Measurements from ENCODE around the gene CEP89.
"Not testable (repeated sequence)": the region's sequence is repeated elsewhere in the genome, so short reads cannot be mapped to it uniquely, and the experiment has no call there.

Gene CEP89

DNA sequence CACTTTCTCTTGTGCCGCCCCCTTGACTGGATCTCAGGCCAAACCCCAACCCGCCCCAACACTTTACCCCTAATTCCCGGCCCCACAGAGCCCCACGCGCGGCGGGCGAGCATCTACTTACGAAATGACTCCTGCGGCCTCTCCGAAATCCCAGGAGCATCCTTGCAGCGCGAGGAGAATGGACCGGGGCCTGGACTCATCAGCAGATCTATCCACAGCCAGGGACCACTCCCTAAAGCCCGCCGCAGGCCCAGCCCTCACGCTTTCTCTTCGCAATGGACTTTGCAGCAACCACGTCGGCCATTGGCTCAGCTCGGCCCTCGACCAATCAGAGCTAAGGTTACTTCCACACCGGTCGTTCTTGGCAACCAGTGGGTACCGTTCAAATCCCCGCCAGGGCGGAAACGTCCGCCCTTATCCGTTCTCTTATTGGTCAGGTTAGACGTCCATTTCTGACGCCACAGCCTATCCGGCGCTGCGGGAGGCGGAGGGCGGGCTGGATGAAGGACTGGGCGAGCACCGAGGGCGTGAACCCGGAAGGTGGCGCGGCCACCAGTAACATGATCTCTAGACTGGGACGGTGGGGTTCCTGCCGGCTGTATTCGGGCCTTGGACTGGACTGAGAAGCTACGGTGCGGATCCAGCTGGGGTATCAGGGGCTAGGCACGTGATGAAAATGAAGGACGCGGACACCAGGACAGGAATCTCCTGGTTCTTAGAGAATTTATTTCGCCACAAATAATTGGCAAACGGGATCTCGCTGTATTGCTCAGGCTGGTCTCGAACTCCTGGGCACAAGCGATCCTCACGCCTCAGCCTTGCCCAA, at the start of gene CEP89, which contains the start of gene FAAP24:
Gene CEP89, minus strand, starts transcription at position 244 of the 826 bp plus-strand sequence. Its CDS starts 84 bp downstream, at position 160.
Gene FAAP24, plus strand, starts transcription at position 528 of the 826 bp plus-strand sequence. CDS start 955 bp downstream, outside the sequence.
- peak; percentile 99 for DNase-seq

DNA sequence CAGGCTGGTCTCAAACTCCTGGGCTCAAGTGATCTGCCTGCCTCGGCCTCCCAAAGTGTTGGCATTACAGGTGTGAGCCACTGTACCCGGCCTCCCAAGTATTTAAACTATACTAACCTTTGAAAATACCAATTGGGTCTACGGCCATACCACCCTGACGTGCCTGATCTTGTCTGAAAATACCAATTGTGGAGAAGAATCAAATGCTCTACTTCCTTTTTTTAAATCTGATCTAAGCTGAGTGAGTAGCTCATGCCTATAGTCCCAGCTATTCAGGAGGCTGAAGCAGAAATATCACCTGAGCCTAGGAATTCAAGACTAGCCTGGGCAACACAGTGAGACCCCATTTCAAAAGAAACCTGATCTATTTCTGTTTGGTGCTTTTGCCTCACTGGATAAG, 39.1 kb upstream of the CEP89 start:
- not testable (repeated sequence) for DNase-seq

DNA sequence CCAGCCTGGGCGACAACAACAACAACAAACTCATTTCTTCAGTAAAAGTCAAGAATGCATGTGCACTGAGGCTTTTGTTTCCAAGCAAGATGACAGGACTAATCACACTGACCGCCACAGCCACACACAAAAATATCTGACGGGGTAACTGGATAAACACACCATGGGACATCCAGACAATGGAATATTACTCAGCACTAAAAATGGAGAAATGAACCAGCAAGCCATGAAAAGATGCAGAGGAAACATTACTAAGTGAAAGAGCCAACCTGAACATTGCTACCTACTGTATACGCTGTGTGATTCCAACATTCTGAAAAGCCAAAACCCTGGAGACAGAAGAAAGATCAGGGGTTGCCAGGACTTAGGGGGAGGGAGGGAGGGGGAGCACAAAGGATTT, 37.0 kb upstream of the CEP89 start:
- DNase-seq, result no peak

DNA sequence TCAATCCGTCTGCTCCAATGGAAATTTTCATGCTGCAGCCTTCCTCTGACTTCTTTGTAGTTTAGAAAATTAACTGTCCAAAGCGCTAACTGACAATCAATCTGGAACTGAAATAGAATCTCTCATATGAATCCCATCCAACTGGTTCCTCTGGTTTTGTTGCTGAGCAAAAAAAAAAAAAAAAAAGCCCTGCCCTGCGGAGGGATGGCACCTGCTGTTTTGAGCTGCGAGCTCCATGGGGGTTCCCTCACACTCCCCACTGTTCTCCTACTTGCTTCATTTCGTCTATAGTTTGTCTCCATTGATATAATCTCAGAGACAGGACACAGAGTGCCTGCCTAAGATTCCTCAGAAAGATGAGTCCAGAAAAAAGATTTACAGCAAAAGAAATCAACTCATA, 33.7 kb upstream of the CEP89 start:
- DNase-seq, result peak; percentile 50

DNA sequence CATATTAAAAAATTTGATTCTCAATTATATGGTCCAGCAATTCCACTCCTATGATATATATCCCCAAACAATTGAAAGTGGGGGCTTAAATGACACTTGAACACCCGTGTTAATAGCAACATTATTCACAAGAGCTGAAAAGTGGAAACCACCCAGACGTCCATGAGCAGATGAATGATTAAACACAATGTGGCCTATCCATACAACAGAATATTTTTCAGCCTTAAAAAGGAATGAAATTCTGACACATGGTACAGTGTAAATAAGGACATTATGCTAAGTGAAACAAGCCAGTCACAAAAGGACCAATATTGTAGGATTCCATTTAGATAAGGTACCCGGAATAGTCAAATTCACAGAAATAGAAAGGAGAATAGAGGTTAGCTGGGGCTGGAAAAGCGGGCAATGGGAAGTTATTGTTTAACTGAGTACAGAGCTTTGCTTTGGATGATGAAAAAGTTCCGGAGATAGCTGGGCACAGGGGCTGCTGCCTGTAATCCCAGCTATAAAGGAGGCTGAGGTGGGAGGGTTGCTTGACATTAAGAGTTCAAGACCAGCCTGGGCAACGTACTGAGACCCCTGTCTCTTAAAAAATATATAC, 31.8 kb upstream of the CEP89 start:
- not testable (repeated sequence) for DNase-seq

DNA sequence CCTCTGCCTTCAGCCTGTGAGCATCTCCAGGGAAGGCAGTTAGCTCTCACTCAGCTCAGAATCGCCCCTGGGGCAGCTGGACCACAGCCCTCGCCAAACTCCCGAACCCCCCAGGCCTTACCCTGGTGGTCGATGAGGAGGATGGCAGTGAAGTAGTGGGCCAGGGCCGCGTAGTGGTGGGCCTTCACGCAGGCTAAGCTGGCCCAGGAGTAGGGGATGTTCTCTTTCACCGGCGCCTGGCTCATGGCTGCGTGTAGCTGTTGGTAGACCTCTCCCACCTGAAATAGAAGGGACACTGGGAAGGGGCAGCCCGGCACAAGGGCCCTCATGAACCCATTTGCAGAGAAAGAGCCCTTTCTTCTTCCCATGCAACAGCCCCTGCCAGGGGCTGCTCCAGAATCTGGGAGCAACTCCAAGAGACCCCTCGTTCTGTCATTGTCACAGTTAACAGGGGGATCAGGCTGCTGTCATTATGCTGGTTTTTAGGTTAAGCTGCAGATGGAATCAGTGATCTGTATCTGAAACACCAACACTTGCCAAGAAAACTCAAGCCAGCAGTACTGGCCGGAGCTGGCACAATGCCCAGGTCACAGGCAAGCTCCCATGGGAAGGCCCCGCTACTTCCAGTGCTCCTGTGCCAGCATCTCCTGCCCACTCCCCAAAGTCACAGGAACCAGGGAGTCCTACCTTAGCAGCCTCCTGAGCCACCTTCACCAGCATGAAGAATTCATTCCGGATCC, 30.5 kb upstream of the CEP89 start:
- not testable (repeated sequence) for DNase-seq

DNA sequence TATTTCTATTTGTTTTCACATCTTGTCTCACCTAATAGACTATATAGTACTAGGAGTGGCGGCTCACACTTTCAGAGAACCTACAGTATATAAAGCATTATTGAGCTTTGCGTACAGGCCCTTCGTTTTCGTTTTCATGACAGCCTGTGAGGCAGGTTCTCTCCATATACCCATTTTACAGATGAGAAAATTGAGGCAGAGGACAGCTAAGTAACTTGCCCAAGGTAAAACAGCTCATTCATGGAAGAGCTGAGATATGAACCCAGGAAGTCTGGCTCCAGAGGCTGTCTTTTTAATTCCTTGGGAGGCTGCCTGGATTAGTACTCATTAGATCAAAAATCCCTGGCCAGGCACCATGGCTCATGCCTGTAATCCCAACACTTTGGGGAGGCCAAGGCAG, 29.2 kb upstream of the CEP89 start:
- no peak for DNase-seq

DNA sequence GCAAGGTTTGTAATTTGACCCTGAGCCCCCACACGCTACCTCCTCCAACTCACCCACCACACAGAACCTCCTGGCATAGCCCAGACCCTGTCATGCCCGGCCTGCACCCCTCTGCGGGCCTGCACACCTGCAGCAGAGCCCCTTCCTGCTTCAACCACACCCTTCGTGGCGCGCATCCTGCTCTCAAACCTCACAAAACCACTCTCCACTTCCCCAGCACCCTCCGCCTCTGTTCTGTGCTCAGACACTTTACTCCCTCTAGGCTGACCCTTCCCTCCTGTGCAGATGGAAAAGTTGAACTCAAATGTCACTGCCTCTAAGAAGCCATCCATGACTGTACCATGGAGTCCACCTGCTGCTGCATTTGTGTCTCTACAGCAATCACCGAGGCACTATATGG, 28.8 kb upstream of the CEP89 start:
- no peak for DNase-seq

DNA sequence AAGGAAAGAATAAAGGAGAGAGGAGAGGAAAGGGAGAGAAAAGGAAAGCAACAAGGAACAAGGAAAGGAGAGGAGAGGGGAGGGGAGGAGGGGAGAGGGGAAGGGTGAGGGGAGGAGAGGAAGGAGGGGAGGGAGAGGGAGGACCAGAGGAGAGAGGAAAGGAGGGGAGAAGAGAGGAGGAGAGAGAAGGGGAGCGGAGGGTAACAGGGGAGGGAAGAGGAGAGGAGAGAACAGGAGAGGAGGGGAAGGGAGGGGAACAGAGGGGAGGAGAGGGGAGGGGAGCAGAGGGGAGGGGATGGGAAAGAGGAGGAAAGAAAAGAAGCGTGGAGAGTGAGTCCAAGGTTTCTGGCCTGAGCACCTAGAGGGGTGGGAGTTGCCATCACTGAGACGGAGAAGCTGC, 27.0 kb upstream of the CEP89 start:
- DNase-seq, result no peak

DNA sequence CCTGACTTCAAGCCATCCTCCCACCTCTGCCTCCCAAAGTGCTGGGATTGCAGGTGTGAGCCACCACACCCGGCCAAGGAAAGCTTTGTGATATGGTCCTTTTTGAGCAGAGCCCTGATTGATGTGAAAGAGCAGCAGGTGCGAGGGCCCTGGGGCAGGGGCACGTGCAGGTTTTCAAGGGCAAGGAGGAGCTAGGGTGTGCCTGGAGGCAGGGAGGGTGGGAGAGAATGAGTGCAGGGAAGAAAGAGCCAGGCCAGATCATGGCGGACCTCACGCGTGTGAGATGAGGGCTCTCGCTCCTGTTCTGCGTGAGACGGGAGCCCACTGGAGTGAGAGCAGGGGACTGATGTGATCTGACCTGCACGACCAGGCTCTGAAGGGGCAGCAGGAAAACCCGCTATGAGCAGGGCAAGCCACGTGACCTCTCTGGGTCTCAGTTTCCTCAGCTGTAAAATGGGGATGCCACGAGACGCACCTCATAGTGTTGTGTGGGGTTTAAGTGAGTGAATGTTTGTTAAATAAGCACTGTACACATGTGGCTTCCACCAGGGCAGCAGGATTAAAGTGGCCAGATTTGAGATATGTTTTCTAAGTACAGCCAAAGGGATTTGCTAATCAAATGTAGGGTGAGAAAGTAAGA, 26.1 kb upstream of the CEP89 start:
- no peak for DNase-seq

DNA sequence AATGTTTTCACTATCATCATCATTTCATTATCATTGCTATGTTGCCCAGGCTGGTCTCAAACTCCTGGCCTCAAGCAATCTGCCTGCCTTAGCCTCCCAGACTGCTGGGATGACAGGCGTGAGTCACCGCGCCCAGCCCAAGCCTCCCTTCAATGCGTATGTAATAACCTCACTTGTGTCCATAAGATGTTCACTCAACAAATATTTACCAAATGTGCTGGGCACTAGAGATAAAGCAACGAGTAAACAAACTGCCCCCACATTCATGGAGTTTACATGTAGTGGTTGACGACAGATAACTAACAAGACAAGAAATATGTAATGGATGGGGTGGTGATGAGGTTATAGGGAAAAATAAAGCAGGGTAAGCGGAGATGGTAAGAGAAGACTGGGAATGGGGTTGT, 25.3 kb upstream of the CEP89 start:
- not testable (repeated sequence) for DNase-seq

DNA sequence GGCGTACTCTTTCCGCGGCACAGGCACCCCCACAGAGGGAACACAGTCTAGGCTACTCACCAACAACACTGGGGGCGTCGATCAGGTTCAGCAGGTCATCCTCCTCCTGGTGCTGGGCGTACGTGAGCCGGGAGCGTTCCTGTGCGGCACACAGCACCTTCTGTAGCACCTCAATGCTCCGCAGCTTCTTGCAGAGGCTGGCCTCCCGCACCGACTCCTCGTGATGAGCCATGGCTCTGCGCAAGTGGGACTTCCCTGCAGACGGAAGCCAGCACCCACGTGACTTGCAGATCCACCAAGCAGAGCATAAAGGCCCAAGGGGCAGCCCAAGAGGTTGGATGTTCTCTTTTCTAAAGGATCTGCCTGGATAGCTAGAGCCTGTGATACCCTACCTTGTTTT, 24.2 kb upstream of the CEP89 start:
- DNase-seq, result not testable (repeated sequence)

DNA sequence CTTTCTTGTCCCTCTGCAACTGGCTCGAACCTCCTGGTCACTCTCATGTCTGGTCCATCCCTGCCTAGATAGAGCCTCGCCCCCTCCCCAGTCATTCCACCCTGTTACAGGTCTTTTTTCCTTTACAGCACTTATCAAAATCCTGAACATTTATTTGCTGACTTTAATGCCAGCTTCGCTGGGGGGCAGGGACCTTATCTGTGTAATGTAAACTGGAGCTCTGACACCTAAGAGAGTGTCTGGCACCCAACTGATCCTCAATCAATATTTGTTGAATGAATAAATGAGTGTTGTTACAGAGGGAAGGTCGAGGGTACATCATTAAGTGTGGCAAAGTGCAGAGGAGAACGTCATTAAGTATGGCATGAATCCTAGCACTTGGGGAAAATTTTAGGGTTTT, 17.0 kb upstream of the CEP89 start:
- no peak for DNase-seq

DNA sequence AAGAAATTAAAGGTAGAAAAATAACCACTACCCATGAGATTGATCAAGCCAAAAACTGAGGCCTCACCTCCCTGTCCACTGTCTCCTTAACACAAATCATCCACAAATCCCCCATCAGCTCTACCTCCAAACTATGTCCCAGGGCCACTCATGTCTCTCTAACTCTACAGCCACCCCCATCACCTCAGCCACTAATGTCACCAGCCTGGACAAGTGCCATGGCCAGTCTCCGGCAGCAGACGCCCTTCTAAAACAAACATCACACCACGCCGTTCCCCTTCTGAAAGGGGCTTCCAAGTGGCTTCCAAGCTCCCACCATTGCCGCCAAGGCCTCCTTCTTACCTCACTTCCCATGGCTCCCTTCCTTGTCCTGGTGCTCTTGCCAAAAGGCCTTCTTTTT, 16.5 kb upstream of the CEP89 start:
- not testable (repeated sequence) for DNase-seq

DNA sequence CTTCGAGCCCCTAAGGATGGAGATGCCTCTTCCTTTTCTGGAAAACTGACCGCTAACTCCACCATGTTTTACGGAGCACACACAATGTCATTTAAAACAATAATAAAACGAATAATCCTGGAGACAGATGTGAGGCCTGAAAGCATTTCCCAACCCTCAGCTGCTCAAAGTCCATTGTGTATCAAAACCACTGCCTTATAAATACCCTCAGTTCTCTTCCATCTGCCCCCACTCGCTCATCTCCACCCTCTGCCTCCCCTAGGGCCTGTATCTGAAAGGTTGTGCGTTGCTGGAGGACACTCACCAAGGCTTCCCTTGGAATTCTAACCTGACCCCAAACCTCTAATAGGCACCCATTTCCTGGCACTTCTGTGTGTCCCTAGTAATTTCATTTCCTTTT, 10.7 kb upstream of the CEP89 start:
- not testable (repeated sequence) for DNase-seq

DNA sequence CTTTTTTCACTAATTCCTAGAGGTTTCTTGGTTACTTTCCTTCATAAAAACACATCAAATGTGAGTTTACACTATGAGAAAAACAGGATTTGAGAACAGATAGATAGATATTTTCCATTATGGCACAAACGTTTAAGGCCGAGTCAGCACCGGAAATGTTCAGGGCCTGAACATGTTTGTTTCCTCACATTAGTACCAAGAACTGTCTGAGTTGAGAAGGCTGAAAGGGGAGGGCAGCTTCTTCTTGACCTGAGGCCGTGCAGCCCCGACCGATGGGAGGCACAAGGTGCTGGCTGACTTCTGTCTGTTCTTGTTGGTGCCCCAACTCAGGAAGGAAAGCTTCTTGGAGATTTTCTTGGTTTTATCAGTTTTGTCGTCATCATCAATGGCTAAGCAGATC, 8.0 kb upstream of the CEP89 start:
- not testable (repeated sequence) for DNase-seq

DNA sequence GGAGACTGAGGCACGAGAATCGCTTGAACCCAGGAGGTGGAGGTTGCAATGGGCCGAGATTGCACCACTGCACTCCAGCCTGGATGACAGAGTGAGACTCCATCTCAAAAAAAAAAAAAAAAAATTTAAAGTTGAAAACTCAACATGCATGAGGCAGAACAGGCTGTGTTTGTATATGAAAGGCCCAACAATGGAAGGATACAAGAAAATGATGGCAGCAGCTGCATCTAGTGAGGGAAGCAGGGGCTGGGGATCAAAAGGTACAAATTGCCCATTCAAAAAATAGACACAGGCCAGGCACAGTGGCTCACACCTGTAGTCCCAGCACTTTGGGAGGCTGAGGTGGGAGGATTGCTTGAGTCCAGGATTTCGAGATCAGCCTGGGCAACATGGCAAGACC, 6.1 kb upstream of the CEP89 start:
- not testable (repeated sequence) for DNase-seq

DNA sequence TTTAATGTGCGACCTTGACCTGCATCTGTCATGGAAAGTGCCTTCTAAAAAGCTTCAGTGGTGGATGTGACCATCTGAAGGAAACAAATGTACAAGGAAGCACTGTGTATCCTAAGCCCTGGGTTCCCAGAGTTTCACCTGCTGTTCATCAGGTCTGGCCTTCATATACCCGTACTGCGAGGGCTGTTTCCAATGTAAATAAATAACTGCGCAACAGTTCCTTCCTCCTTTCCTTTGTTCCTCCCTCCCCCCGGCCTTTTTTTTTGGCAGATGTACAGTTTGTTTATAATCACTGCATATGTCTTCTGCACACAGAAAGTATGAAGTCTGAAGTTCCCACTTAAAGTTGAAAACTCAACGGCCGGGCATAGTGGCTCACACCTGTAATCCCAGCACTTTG, 5.5 kb upstream of the CEP89 start:
- peak; percentile 21 for DNase-seq

DNA sequence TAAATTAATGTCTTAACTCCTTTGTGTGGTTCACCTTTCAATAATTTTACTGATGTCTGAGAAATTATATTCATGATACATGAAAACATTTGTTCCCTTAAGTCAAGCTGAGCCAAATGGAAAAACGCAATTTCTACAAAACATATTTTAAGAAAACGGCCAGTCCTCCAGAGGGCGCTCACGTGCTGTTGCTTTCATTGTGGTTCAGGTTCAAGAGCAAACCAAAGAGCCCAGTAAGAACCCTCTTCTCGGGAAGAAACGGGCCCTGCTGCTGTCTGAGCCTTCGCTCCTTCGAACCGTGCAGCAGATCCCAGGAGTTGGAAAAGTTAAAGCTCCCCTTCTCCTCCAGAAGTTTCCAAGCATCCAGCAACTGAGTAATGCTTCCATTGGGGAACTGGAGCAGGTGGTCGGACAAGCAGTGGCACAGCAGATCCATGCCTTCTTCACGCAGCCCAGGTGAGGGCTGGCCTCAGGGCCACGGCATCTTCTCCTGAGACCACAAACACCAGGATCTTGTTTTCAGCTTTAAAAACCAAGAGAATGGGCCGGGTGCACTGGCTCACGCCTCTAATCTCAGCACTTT, 4.6 kb upstream of the CEP89 start:
- DNase-seq, result peak; percentile 64

DNA sequence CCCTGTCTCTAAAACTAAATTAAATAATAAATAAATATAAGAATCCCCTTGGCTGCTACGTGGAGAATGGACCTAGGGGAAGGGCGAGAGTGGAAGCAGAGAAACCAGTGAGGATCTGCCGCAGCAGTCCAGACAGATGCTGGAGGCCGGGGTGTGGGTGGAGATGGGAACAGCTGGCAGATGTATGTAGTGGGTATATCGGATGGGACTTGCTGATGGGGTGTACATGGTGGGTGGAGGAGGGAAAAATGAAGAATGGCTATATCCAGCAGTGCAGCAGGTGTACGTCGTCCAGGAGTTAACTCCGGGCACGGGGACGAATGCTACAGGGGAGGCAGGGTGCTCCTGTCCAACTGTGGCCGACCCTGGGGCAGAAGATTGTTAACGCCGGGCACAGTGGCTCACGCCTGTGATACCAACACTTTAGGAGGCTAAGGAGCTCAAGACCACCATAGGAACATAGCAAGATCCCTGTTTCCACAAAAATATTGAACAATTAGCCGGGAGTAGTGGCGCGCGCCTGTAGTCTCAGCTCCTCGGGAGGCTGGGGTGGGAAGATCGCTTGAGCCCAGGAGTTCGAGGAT, 654 bp downstream of the CEP89 start:
- no peak for DNase-seq

DNA sequence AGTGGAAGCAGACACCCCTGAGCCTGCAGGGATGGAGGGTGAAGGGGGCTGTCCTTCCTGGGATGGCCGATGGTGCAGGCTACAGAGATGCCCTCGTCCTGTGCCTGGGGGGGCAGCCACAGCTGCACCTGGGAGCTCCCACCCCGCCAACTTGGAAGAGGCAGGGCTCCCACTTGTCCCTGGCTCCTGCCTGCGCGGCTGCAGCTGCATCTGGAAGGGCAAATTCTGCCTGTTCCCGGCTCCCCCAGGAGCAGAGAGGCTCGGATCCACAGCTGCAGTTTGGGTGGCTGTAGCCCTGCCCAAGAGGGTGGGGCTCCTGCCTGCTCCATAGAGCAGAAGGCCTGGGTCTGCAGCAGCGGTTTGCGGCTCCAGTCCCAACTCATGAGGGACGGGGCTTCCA, 2.2 kb downstream of the CEP89 start:
- no peak for DNase-seq

DNA sequence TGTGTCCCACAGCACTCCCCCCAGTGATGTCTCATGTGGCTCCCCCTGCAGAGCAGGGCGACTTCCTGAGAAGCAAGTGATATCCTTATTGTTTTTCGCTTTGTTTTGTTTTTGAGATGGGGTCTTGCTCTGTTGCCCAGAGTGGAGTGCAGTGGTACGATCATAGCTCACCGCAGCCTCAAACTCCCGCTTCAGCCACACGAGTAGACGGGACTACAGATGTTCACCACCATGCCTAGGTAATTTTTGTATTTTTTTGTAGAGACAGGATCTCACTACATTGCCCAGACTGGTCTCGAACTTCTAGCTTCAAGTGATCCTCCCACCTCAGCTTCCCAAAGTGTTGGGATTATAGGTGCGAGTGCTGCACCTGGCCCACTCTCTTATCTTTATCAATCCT, 5.0 kb downstream of the CEP89 start:
- no peak for DNase-seq
